WTC11 (cell line): ENCODE data around the gene NSUN7. TPM values are rescaled to one million over a fixed set of nuclear protein-coding genes. Genes with fewer than 3 reads are reported as not detected.

ENCODE experiments used
- ATAC-seq: fragments of 200-7000 bp; cut with Tn5 transposase; 2 replicates; pipeline ENCODE4 v1.10.0; 2021; ENCODE audit warnings: mild to moderate bottlenecking, moderate library complexity
- CTCF ChIA-PET: fragments of 300-600 bp; sonication (Branson Sonifier 250); formaldehyde crosslinking; loops from one replicate; lab custom pipeline; 2021; ENCODE audit warnings: antibody characterized with exemption; lab: Charles Lee
- POLR2A ChIA-PET: fragments of 350-600 bp; sonication (Branson Sonifier 250); formaldehyde crosslinking; loops from one replicate; lab custom pipeline; 2021; ENCODE audit warnings: antibody characterized with exemption; lab: Charles Lee
- DNase-seq: peaks from one replicate; pipeline ENCODE4 v3.0.0; 2021; ENCODE audit warnings: low spot score
- H3K27ac Mint-ChIP-seq: 2 replicates; pipeline ENCODE4 v1.8.0; 2021; ENCODE audit warnings: mixed read lengths
- H3K27me3 Mint-ChIP-seq: 2 replicates; pipeline ENCODE4 v1.8.0; 2021; ENCODE audit warnings: low read depth, mild to moderate bottlenecking, moderate library complexity, mixed read lengths
- H3K36me3 Mint-ChIP-seq: 2 replicates; pipeline ENCODE4 v1.8.0; 2021; ENCODE audit warnings: mixed read lengths
- H3K4me1 Mint-ChIP-seq: 2 replicates; pipeline ENCODE4 v1.8.0; 2022; ENCODE audit warnings: mixed read lengths
- H3K4me3 Mint-ChIP-seq: 2 replicates; pipeline ENCODE4 v1.8.0; 2021; ENCODE audit warnings: mild to moderate bottlenecking, moderate library complexity, mixed read lengths
- H3K9me3 Mint-ChIP-seq: 2 replicates; pipeline ENCODE4 v1.8.0; 2021; ENCODE audit warnings: mixed read lengths
- ARID4B ChIP-seq: sonication (generic); formaldehyde crosslinking; IDR thresholded peaks from 2 replicates; pipeline ENCODE4 v1.8.0; 2023; ENCODE audit warnings: missing genetic modification reagents, mild to moderate bottlenecking, borderline replicate concordance
- ATF2 ChIP-seq: sonication (generic); formaldehyde crosslinking; IDR thresholded peaks from 2 replicates; pipeline ENCODE4 v1.8.1; 2022; ENCODE audit warnings: low read depth, missing genetic modification reagents, borderline replicate concordance
- CREM ChIP-seq: sonication (generic); formaldehyde crosslinking; IDR thresholded peaks from 2 replicates; pipeline ENCODE4 v1.8.1; 2022; ENCODE audit warnings: mild to moderate bottlenecking, missing genetic modification reagents, moderate library complexity
- ELF4 ChIP-seq: sonication (generic); formaldehyde crosslinking; IDR thresholded peaks from 2 replicates; pipeline ENCODE4 v1.8.1; 2022; ENCODE audit warnings: low read depth, mild to moderate bottlenecking, moderate library complexity, missing genetic modification reagents
- ERG ChIP-seq: fragments of 250-450 bp; sonication (Bioruptor Pico); IDR thresholded peaks from 2 replicates; pipeline ENCODE4 v1.8.0; 2021; ENCODE audit warnings: mild to moderate bottlenecking
- ESRRA ChIP-seq: sonication (generic); formaldehyde crosslinking; IDR thresholded peaks from 2 replicates; pipeline ENCODE4 v1.8.1; 2022; ENCODE audit warnings: mild to moderate bottlenecking, missing genetic modification reagents, borderline replicate concordance
- ETV6 ChIP-seq: sonication (generic); formaldehyde crosslinking; IDR thresholded peaks from 2 replicates; pipeline ENCODE4 v1.8.1; 2022; ENCODE audit warnings: mild to moderate bottlenecking, missing genetic modification reagents
- GABPB1 ChIP-seq: sonication (generic); formaldehyde crosslinking; IDR thresholded peaks from 2 replicates; pipeline ENCODE4 v1.8.1; 2023; ENCODE audit warnings: mild to moderate bottlenecking, missing genetic modification reagents
- HMGXB4 ChIP-seq: sonication (generic); formaldehyde crosslinking; IDR thresholded peaks from 2 replicates; pipeline ENCODE4 v1.8.1; 2023; ENCODE audit warnings: mild to moderate bottlenecking, moderate library complexity, missing genetic modification reagents
- KAT7 ChIP-seq: sonication (generic); formaldehyde crosslinking; IDR thresholded peaks from 2 replicates; pipeline ENCODE4 v1.8.1; 2023; ENCODE audit warnings: missing genetic modification reagents, mild to moderate bottlenecking, borderline replicate concordance
- NFATC4 ChIP-seq: fragments of 250-450 bp; sonication (Bioruptor Pico); IDR thresholded peaks from 2 replicates; pipeline ENCODE4 v1.9.0; 2021; ENCODE audit warnings: mild to moderate bottlenecking
- NR2C2 ChIP-seq: sonication (generic); formaldehyde crosslinking; IDR thresholded peaks from 2 replicates; pipeline ENCODE4 v1.8.0; 2022; ENCODE audit warnings: mild to moderate bottlenecking, missing genetic modification reagents
- OVOL2 ChIP-seq: fragments of 250-450 bp; sonication (Bioruptor Pico); IDR thresholded peaks from 2 replicates; pipeline ENCODE4 v1.9.0; 2021; ENCODE audit warnings: mild to moderate bottlenecking, borderline replicate concordance
- RELA ChIP-seq: sonication (generic); formaldehyde crosslinking; IDR thresholded peaks from 2 replicates; pipeline ENCODE4 v1.8.1; 2022; ENCODE audit warnings: missing genetic modification reagents, mild to moderate bottlenecking, borderline replicate concordance
- STAT6 ChIP-seq: sonication (generic); formaldehyde crosslinking; conservative IDR thresholded peaks from 2 replicates; pipeline ENCODE4 v1.8.1; 2023; ENCODE audit warnings: mild to moderate bottlenecking, low read depth, missing genetic modification reagents, moderate library complexity
- TCF7 ChIP-seq: sonication (generic); formaldehyde crosslinking; IDR thresholded peaks from 2 replicates; pipeline ENCODE4 v1.8.0; 2022; ENCODE audit warnings: mild to moderate bottlenecking, low read depth, missing genetic modification reagents, moderate library complexity
- TP53 ChIP-seq: sonication (generic); formaldehyde crosslinking; IDR thresholded peaks from 2 replicates; pipeline ENCODE4 v1.8.1; 2023; ENCODE audit warnings: mild to moderate bottlenecking, missing genetic modification reagents
- ZNF317 ChIP-seq: sonication (generic); formaldehyde crosslinking; IDR thresholded peaks from 2 replicates; pipeline ENCODE4 v1.8.1; 2023; ENCODE audit warnings: low read depth, mild to moderate bottlenecking, moderate library complexity, missing genetic modification reagents, borderline replicate concordance
- ZNF425 ChIP-seq: fragments of 250-450 bp; sonication (Bioruptor Pico); conservative IDR thresholded peaks from 2 replicates; pipeline ENCODE4 v1.9.0; 2021; ENCODE audit warnings: mild to moderate bottlenecking
- total RNA-seq: library from RNA; stranded (reverse); gene quantifications from 3 replicates; pipeline ENCODE4 v1.2.3, GENCODE V29; 2021

NSUN7 gene
- total RNA-seq, 1 experiment from 2014 or later = 24.1 TPM

- no peak for TF ChIP-seq TCF7
- no peak for TF ChIP-seq CREM (CRISPR knock-in tag)
- no peak for TF ChIP-seq KAT7 (CRISPR knock-in tag)
- no peak for TF ChIP-seq ZNF317
- no peak for TF ChIP-seq GABPB1 (CRISPR knock-in tag)
- no peak for TF ChIP-seq TP53 (CRISPR knock-in tag)
- no peak for TF ChIP-seq RELA (CRISPR knock-in tag)
- no peak for TF ChIP-seq ELF4
- no peak for TF ChIP-seq ETV6
- no peak for TF ChIP-seq ESRRA (CRISPR knock-in tag)
- TF ChIP-seq, all 79 proteins: peak for 0
Measured at GRCh38 chr4:40826821-40827220, 77.1 kb downstream of the NSUN7 start (continued).

- H3K27me3 Mint-ChIP-seq = no peaks in the 10 kb centered on the region
- ChIA-PET POLR2A (no interaction called here), CTCF (interaction anchor here (1.8 kb wide), 1 partner anchor 13 kb away, joined by 4 read pairs; no protein-coding TSS in a partner anchor)
- DNase-seq (no peak), ATAC-seq (no peak)
- H3K27ac Mint-ChIP-seq = no peak overlapping the region
- H3K36me3 Mint-ChIP-seq = peaks cover 45% of the 10 kb centered on the region
- TF ChIP-seq ZNF425 (CRISPR knock-in tag) (no peak), ETV6 (no peak), OVOL2 (CRISPR knock-in tag) (no peak), ARID4B (no peak), NFATC4 (CRISPR knock-in tag) (no peak), HMGXB4 (CRISPR knock-in tag) (no peak), ERG (CRISPR knock-in tag) (no peak), NR2C2 (CRISPR knock-in tag) (no peak), STAT6 (no peak), ATF2 (CRISPR knock-in tag) (no peak)
- no peaks in the 10 kb centered on the region for H3K4me1 Mint-ChIP-seq
- no peaks in the 10 kb centered on the region for H3K9me3 Mint-ChIP-seq
- H3K4me3 Mint-ChIP-seq = no peak overlapping the region
Measured at GRCh38 chr4:40827758-40828157, 78.0 kb downstream of the NSUN7 start.
